HAP-1 (cell line): ENCODE measurements around the gene PABPN1L.

Experiments
- DNase-seq, 2 experiments: peaks; one replicate each; pipeline ENCODE4 v3.0.0-alpha.2; 2016 to 2020; ENCODE audit warnings: low spot score in 2 of 2
- H3K27me3 ChIP-seq: fragments of 250-450 bp; sonication (Bioruptor Pico); 2 replicates; pipeline ENCODE4 v1.5.1; 2020; ENCODE audit warnings: low read depth, mild to moderate bottlenecking, moderate library complexity
- H3K36me3 ChIP-seq: fragments of 250-450 bp; sonication (Bioruptor Pico); replicated peaks from 2 replicates; pipeline ENCODE4 v1.5.1; 2020; ENCODE audit warnings: mild to moderate bottlenecking
- H3K4me1 ChIP-seq: fragments of 250-450 bp; sonication (Bioruptor Pico); 2 replicates; pipeline ENCODE4 v1.5.1; 2020; ENCODE audit warnings: mild to moderate bottlenecking
- H3K4me3 ChIP-seq: fragments of 250-450 bp; sonication (Bioruptor Pico); 2 replicates; pipeline ENCODE4 v1.5.1; 2020; ENCODE audit warnings: mild to moderate bottlenecking, moderate library complexity
- H3K9me3 ChIP-seq: fragments of 250-450 bp; sonication (Bioruptor Pico); 2 replicates; pipeline ENCODE4 v1.5.1; 2020; ENCODE audit warnings: mild to moderate bottlenecking, moderate library complexity
- in situ Hi-C: fragments of 300-500 bp; cut with MboI; formaldehyde crosslinking; loops from 3 replicates; pipeline ENCODE4 v1.14.3; 2020; ENCODE audit warnings: low sequenced_read_pairs, inconsistent platforms, mixed read lengths

PABPN1L gene

DNA sequence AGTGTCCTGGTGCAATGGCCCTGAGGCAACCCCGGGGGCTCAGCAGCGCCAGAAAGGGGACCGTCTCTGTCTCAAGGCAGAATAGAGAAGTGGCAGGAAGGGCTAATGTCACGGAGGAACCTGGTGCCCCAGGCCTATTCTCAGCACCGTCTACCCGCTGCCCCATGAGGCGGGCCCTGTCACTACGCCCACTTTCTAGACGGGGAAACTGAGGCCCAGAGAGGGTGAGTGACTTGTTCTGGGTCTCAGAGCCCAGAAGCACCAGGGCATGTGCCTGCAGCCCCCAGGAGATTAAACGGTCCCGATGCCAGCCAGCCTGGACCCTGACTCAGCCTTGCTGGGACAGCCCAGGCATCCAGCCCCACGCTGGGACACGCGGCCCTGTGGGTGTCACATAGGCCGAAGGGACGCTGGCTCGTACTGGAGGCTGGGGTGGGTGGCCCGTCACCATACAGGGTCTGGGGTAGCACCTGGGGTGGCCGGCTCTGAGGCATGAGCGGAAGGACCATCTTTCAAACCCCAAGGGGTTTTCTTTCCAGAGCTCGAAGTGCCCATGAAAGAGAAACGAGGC lies 40.2 kb upstream of the PABPN1L start:
- in situ Hi-C loops = no loop called here
- no peaks in the 10 kb centered on the region for H3K4me1 ChIP-seq
- H3K9me3 ChIP-seq = no peaks in the 10 kb centered on the region
- no peak for DNase-seq
- H3K4me3 ChIP-seq = no peak overlapping the region
- no peaks in the 10 kb centered on the region for H3K36me3 ChIP-seq
- no peaks in the 10 kb centered on the region for H3K27me3 ChIP-seq

DNA sequence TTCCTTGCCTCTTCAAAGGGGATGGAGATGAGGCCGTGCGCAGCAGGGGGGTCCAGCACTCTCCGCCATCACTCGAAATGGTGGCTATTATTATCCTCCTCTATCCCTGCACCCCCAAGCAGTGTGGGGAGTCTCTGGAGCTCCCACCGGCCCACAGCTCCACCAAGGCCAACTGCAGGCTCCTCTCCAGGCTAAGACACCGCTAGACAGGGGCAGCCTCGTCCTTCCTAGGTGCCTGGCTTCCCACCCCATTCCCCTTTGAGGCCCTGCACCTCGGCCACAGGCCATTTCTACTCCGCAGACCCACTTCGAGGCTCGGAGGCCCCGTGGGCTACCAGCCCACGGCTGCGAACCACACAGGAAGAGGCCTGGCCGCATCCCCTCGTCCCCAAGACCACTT lies 39.6 kb upstream of the PABPN1L start:
- in situ Hi-C loops = no loop called here
- no peak for DNase-seq
- Histone ChIP-seq H3K9me3 (no peaks in the 10 kb centered on the region), H3K36me3 (no peaks in the 10 kb centered on the region), H3K4me3 (no peak overlapping the region), H3K4me1 (no peaks in the 10 kb centered on the region), H3K27me3 (no peaks in the 10 kb centered on the region)

DNA sequence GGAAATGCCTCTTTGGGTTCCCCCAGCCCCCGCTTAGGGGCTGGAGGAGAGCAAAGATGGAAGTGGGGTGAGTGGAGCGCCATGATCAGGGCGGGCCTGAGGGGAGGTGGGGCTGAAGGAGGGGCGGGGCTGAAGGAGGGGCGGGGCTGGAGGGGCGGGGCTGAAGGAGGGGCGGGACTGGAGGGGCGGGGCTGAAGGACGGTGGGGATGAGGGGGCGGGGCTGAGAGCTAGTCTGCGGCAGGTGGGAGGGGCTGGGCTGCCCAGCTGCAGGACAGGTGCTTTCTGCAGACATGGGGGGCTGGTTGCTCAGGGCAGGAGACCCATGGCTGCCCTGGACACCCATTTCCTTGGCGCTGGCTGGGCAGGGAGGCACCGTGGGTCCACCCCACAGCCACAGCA lies 39.1 kb upstream of the PABPN1L start:
- Histone ChIP-seq H3K36me3 (no peaks in the 10 kb centered on the region), H3K4me3 (no peak overlapping the region), H3K9me3 (no peaks in the 10 kb centered on the region), H3K4me1 (no peaks in the 10 kb centered on the region), H3K27me3 (no peaks in the 10 kb centered on the region)
- in situ Hi-C loops = no loop called here
- DNase-seq = peak; percentile 10 to 67

DNA sequence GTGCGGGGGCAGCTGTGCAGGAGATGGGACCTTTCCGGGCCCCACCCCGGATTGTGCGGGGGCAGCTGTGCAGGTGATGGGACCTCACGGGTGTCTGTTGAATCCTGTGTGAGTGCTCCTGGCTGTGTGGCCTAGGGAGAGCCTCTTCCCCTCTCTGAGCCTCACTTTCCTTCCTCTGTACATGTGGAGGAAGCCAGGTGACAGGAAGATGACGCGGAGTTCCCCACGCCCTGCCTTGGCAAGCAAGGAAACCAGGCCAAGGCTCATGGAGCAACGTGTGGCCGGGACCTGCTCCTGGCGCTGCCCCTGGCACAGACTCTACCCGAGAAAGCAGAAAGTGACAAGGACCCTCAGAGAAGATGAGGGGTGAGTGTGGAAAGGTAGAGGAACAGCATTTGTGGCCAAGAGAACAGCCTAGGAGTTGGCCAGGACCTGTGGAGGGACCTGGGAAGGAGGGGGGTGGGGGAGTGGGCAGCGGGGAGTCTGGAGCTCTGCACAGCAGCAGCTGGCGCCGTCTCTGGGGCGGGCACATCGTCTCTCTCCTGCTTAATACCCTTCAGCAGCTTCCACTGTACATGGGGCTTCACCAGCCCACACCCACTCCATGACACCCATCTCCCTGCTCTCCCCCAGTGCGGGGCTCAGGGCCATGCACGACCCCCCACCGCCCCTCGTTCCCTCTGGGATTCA lies 38.4 kb upstream of the PABPN1L start:
- Histone ChIP-seq H3K36me3 (no peaks in the 10 kb centered on the region), H3K4me3 (no peak overlapping the region), H3K9me3 (no peaks in the 10 kb centered on the region), H3K27me3 (no peaks in the 10 kb centered on the region), H3K4me1 (no peaks in the 10 kb centered on the region)
- DNase-seq = no peak
- in situ Hi-C loops = no loop called here

DNA sequence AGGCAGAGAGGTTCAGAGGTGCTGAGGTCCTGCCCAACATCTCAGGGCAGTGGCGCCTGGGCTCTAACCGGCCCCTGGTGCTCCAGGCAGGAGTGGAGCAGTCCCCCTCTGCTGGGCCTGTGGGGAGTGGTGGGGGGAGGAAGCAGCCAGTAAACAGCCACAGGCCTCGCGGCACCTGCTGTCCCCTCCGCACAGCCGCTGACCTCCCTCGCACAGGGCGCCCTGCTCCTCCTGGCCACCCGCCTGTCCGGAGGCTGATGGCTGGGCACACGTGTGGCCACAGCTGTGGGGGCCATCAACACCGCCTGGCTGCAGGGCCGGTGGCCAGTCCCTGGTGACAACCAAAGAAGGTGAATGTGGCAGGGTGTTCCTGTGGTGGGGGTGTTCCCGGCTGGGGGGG lies 36.8 kb upstream of the PABPN1L start:
- in situ Hi-C loops = no loop called here
- H3K27me3 ChIP-seq = no peaks in the 10 kb centered on the region
- no peaks in the 10 kb centered on the region for H3K9me3 ChIP-seq
- no peak for DNase-seq
- no peak overlapping the region for H3K4me3 ChIP-seq
- no peaks in the 10 kb centered on the region for H3K36me3 ChIP-seq
- H3K4me1 ChIP-seq = no peaks in the 10 kb centered on the region

DNA sequence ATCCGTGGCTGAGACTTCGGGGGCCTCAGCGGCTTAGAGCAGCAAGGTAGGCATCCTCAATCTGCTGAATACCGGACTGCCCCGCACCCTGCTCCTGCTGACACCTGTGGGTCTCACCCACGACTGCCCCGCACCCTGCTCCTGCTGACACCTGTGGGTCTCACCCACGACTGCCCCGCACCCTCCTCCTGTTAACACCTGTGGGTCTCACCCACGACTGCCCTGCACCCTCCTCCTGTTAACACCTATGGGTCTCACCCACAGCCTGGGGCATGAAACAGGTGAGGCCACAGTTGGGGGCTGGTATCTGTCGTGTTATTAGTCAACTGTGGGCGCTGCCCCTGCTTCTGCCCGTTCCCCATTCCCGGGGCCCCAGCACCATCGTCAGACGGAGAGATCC lies 36.3 kb upstream of the PABPN1L start:
- Histone ChIP-seq H3K4me1 (no peaks in the 10 kb centered on the region), H3K4me3 (no peak overlapping the region), H3K27me3 (no peaks in the 10 kb centered on the region), H3K36me3 (no peaks in the 10 kb centered on the region), H3K9me3 (no peaks in the 10 kb centered on the region)
- in situ Hi-C loops = no loop called here
- DNase-seq = no peak

DNA sequence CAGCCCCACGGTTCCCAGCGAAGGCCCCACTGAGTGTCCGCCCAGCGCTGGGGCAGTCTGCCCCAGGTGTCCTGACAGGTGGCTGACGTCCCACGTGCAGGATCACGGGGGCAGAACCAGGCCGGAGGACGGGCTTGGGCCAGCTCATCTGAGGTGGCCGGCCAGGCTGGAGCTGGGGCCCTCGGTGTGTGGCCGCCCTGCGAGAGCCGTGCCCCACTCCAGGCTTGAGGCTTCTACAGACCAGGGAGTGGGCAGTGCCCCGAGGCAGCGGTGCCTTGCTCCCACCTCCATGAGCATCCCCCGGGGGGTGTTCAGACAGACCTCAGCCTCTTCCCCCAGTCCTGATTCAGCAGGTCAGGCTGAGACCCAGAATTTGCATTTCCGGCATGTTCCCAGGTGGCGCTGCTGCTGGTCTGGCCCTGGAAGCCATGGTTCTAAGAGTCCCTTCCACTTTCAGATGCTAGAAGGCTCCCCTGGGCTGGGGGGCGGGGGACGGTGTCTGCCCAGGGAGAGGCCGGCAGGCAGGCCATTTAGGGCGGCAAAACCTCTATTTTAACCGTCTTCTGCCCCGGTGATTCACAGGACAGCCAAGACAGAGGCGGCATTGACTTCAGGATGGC lies 35.4 kb upstream of the PABPN1L start:
- H3K27me3 ChIP-seq = no peaks in the 10 kb centered on the region
- H3K9me3 ChIP-seq = no peaks in the 10 kb centered on the region
- no peaks in the 10 kb centered on the region for H3K36me3 ChIP-seq
- no peak overlapping the region for H3K4me3 ChIP-seq
- in situ Hi-C loops = no loop called here
- no peaks in the 10 kb centered on the region for H3K4me1 ChIP-seq
- no peak for DNase-seq

DNA sequence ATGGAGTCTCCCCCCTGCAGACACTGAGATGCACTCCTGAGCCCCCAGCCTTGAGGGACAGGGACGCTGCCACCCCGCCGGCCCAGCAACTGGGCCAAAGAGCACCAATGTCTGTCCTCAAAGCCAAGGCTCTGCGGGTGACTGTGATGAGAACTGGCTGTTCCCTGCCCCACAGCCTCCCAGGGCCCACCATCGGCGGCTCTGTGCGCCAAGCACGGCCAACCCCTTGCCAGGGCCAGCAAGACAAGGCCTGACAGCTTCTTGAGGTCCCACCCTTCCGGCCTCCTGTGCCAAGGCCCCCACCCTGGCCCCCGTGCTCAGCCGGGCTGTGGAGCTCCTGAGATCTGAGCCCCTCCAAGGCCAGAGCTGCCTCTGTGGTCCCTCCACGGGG lies 34.2 kb upstream of the PABPN1L start:
- H3K9me3 ChIP-seq = no peaks in the 10 kb centered on the region
- H3K4me3 ChIP-seq = no peak overlapping the region
- no peaks in the 10 kb centered on the region for H3K36me3 ChIP-seq
- H3K4me1 ChIP-seq = no peaks in the 10 kb centered on the region
- H3K27me3 ChIP-seq = no peaks in the 10 kb centered on the region
- in situ Hi-C loops = no loop called here
- DNase-seq = no peak

DNA sequence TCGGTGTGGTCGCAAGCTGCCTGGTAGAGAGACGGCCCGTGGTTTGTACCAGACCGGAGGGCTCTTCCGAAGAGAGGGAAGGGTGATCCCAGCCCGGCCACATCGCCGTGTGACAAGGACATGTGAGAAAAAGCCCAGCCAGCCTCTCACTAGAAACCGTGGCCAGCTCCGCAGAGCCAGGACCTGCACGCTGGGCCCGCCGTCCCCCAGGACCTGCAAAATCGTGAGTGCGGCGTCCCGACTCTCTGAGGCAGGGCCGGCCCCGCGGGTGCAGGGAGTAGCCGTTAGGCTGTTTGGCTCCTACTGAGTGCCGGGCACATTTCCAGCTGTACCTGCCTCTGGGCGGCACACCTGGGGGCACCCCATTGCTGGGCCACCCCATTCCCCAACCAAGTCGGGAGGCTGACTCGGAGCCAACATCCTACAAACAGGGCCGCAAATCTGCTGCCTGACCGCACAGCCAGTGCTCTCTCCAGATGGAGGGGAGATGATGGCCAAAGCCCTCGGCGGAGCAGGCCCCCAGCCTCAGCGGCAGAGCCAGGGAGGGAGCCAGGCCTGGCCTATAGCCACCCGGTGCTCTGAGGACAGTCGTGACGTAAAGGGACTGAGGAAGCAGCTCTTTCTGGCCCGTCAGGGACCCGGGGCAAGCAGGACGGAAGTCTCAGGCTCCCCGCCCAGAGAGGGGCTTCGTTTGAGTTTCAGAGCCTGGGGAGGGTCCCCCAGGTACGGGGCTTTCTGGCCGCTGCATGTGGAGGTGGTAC lies 33.6 kb upstream of the PABPN1L start:
- H3K27me3 ChIP-seq = no peaks in the 10 kb centered on the region
- in situ Hi-C loops = no loop called here
- no peaks in the 10 kb centered on the region for H3K4me1 ChIP-seq
- H3K36me3 ChIP-seq = no peaks in the 10 kb centered on the region
- H3K4me3 ChIP-seq = no peak overlapping the region
- H3K9me3 ChIP-seq = no peaks in the 10 kb centered on the region
- no peak for DNase-seq

DNA sequence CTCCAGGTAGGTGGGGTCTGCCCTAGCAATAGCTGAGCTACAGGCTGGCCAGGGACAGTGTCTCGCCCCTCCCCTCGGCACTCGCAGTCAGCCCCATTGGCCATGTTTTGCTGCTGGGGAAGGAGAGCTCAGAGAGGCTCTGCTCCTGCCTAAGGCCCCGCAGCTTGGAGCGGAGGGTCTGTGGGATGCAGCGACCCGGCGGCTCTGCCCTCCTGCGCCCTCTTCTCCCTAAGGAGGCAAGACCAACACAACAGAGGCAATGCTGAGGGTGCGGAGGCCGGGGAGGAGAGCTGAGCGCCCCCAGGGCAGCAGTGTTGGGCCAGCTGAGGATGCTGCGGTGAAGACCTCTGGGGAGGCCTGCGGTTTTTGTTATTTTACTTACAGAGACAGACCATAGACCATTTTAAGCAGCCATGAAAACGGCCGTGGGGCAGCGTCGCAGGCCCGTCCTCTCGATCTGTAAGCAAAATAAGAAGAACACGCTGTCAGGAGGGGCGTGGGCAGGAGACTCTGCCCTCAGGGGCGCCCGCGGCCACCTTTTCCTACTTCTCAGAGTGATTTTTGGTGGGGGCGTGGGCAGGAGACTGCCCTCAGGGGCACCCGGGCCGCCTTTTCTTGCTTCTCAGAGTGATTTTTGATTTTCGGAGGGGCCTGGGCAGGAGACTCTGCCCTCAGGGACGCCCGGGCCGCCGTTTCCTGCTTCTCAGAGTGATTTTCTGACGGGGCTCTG lies 31.4 kb upstream of the PABPN1L start:
- no peak for DNase-seq
- in situ Hi-C loops = no loop called here
- Histone ChIP-seq H3K9me3 (no peaks in the 10 kb centered on the region), H3K4me1 (no peaks in the 10 kb centered on the region), H3K36me3 (no peaks in the 10 kb centered on the region), H3K27me3 (no peaks in the 10 kb centered on the region), H3K4me3 (no peak overlapping the region)

DNA sequence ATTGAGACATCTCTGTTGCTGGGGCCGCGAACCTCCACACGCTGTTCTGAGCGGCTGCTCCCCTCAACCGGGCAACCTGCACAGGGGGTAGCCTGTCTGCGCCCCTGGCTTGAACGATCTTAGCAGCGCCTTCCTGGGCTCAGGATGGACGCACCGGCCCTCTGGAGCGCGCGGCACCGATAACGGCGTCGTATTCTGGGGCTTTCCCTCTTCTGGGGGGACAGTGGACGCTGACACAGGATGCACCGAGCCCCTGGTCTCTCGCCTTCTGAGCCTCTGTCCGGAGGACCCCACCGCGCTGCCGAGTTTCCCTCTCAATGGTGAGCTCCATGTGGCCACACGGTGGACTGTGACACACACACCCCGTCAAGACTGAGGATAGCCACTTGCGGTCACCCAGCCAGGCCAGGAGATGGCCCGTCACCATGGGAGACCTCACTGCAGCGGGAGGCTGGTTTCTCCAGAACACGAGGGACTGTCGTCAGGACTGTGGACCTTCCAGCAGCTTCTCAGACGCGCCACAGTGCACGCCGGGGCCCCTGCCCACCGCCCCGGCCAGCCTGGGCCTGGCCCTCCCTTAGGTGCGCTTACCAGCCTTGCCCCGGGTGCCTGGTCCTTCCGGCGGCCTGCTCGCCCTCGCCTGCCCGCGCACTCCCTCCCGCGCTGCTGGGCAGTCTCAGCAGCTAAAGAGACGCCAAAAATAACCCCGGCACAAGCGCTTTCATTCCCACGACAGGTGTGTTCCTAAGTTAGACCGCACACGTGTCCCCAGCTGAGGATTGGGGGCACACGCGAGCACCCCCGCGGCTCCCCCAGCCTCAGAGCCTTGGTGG lies 30.0 kb upstream of the PABPN1L start:
- H3K4me1 ChIP-seq = no peaks in the 10 kb centered on the region
- H3K9me3 ChIP-seq = no peaks in the 10 kb centered on the region
- H3K4me3 ChIP-seq = no peak overlapping the region
- no peaks in the 10 kb centered on the region for H3K36me3 ChIP-seq
- in situ Hi-C loops = no loop called here
- DNase-seq = no peak
- H3K27me3 ChIP-seq = no peaks in the 10 kb centered on the region

DNA sequence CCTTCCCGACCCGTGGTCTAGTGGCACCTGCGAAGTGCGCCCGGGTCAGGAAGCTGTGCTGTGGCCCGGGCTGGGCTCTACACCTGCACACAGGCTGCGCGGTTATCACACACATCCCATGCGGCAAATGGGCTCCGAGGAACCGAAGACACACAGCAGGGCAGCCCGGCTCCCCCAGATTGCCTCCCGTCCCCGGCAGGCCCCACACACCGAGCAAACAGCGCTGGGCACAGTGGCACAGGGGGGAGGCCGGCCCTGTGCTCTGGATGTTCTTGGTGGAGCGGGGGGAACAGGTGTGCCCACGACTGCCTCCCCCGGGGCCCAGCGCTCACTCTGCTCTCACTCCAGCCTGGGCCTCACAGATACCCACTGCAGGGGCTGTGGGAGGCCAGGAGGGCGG lies 28.9 kb upstream of the PABPN1L start:
- H3K4me3 ChIP-seq = no peak overlapping the region
- H3K4me1 ChIP-seq = no peaks in the 10 kb centered on the region
- no peak for DNase-seq
- no peaks in the 10 kb centered on the region for H3K36me3 ChIP-seq
- in situ Hi-C loops = no loop called here
- H3K27me3 ChIP-seq = no peaks in the 10 kb centered on the region
- no peaks in the 10 kb centered on the region for H3K9me3 ChIP-seq

DNA sequence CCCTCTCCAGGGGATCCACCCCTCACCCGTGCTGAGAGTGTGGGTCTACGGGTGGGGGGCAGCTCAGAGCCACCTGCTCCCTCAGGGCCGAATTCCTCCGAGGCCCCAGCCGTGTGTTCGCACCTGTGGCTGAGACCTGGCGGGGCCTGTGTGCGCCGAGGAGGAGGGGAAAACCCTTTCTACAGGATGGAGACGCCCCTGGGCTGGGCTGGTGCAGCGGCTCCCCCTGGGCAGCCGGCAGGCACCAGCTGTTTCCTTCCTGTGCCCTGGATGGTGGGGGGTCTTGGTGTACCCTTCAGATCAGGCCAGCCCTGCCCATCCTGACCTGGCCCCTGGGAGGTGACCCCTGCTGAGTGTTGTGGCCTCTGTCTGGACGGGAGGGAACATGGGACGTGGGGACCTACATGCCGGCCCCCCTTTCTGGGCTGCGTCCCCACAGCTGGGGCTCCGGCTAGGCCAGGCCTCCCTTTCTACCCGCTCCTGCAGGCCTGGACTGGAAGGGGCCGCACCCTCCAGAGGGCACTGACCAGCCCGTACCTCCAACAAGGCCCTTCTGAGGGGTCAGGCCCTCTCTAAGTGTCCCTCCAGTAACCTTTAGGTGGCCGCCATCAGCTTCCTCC lies 28.3 kb upstream of the PABPN1L start:
- H3K4me1 ChIP-seq = no peaks in the 10 kb centered on the region
- H3K36me3 ChIP-seq = no peaks in the 10 kb centered on the region
- no peaks in the 10 kb centered on the region for H3K9me3 ChIP-seq
- H3K4me3 ChIP-seq = no peak overlapping the region
- no peaks in the 10 kb centered on the region for H3K27me3 ChIP-seq
- in situ Hi-C loops = no loop called here
- no peak for DNase-seq
